ENCODE results near the gene STN1. TPM values are rescaled to one million over a fixed set of nuclear protein-coding genes. Genes with fewer than 3 reads are reported as not detected.

Gene STN1
- total RNA-seq, 1 donor from 2014 or later, result 23.6 TPM

- peaks cover 55% of the 10 kb centered on the region for H3K27me3 Mint-ChIP-seq
- H3K36me3 Mint-ChIP-seq (ENCODE audit: low read depth), result peaks cover 1% of the 10 kb centered on the region
- no peak overlapping the region for H3K27ac Mint-ChIP-seq
- peaks cover 9% of the 10 kb centered on the region for H3K4me1 Mint-ChIP-seq
- no peak overlapping the region for H3K4me3 Mint-ChIP-seq
- no peaks in the 10 kb centered on the region for H3K9me3 Mint-ChIP-seq
- intact Hi-C loops (cut with micrococcal nuclease), result loop anchor here (5.0 kb wide), 1 partner anchor 101 kb away; no protein-coding TSS in a partner anchor
- no peak for DNase-seq
Observed at GRCh38 chr10:103858360-103858759, 59.6 kb downstream of the STN1 start.

- intact Hi-C loops (cut with micrococcal nuclease), result loop anchor here (5.0 kb wide), 1 partner anchor 99 kb away; no protein-coding TSS in a partner anchor
- H3K4me3 Mint-ChIP-seq, result no peak overlapping the region
- H3K27me3 Mint-ChIP-seq, result peaks cover 68% of the 10 kb centered on the region
- DNase-seq, result no peak
- no peaks in the 10 kb centered on the region for H3K9me3 Mint-ChIP-seq
- no peak overlapping the region for H3K27ac Mint-ChIP-seq
- peaks cover 11% of the 10 kb centered on the region for H3K4me1 Mint-ChIP-seq
- H3K36me3 Mint-ChIP-seq (ENCODE audit: low read depth), result peaks cover 1% of the 10 kb centered on the region
Observed at GRCh38 chr10:103856797-103857170, 61.2 kb downstream of the STN1 start.

GRCh38 chr10:103855852-103856796 lies 61.9 kb downstream of the STN1 start:
- peaks cover 11% of the 10 kb centered on the region for H3K4me1 Mint-ChIP-seq
- no peaks in the 10 kb centered on the region for H3K9me3 Mint-ChIP-seq
- no peak overlapping the region for H3K27ac Mint-ChIP-seq
- peak overlapping the region; percentile 13 for H3K4me3 Mint-ChIP-seq
- intact Hi-C loops (cut with micrococcal nuclease), result loop anchor here (5.0 kb wide), 1 partner anchor 99 kb away; no protein-coding TSS in a partner anchor
- H3K27me3 Mint-ChIP-seq, result peaks cover 72% of the 10 kb centered on the region
- peaks cover 1% of the 10 kb centered on the region for H3K36me3 Mint-ChIP-seq (ENCODE audit: low read depth)
- no peak for DNase-seq

- Mint-ChIP-seq H3K27ac (no peak within 1 kb of the TSS), H3K36me3 (ENCODE audit: low read depth) (peaks cover 1% of the 10 kb centered on the region), H3K9me3 (no peaks in the 10 kb centered on the region), H3K27me3 (peaks cover 73% of the 10 kb centered on the region), H3K4me1 (peaks cover 11% of the 10 kb centered on the region), H3K4me3 (peak within 1 kb of the TSS; percentile 86)
- intact Hi-C loops (cut with micrococcal nuclease), result loop anchor here (5.0 kb wide), 1 partner anchor 98 kb away; no protein-coding TSS in a partner anchor
- peak; percentile 79 for DNase-seq
Observed at GRCh38 chr10:103855424-103855823, 62.6 kb downstream of the STN1 start, which contains the start of gene SH3PXD2A. Gene SH3PXD2A, minus strand, starts transcription at chr10:103855576. Its CDS starts 310 bp downstream, at chr10:103855266.

- intact Hi-C loops (cut with micrococcal nuclease), result loop anchor here (5.0 kb wide), 1 partner anchor 98 kb away; no protein-coding TSS in a partner anchor
- H3K27ac Mint-ChIP-seq, result no peak overlapping the region
- peaks cover 11% of the 10 kb centered on the region for H3K4me1 Mint-ChIP-seq
- H3K4me3 Mint-ChIP-seq, result peak overlapping the region; percentile 86
- H3K27me3 Mint-ChIP-seq, result peaks cover 76% of the 10 kb centered on the region
- H3K36me3 Mint-ChIP-seq (ENCODE audit: low read depth), result peaks cover 1% of the 10 kb centered on the region
- peak; percentile 64 for DNase-seq
- H3K9me3 Mint-ChIP-seq, result no peaks in the 10 kb centered on the region
Observed at GRCh38 chr10:103854686-103855391, 63.1 kb downstream of the STN1 start.

- peaks cover 11% of the 10 kb centered on the region for H3K4me1 Mint-ChIP-seq
- no peak overlapping the region for H3K27ac Mint-ChIP-seq
- H3K36me3 Mint-ChIP-seq (ENCODE audit: low read depth), result peaks cover 1% of the 10 kb centered on the region
- H3K27me3 Mint-ChIP-seq, result peaks cover 80% of the 10 kb centered on the region
- peak overlapping the region; percentile 86 for H3K4me3 Mint-ChIP-seq
- H3K9me3 Mint-ChIP-seq, result no peaks in the 10 kb centered on the region
- no peak for DNase-seq
- intact Hi-C loops (cut with micrococcal nuclease), result no loop called here
Observed at GRCh38 chr10:103854265-103854685, 63.7 kb downstream of the STN1 start.

- H3K36me3 Mint-ChIP-seq (ENCODE audit: low read depth), result peaks cover 1% of the 10 kb centered on the region
- intact Hi-C loops (cut with micrococcal nuclease), result no loop called here
- H3K9me3 Mint-ChIP-seq, result no peaks in the 10 kb centered on the region
- peak overlapping the region; percentile 86 for H3K4me3 Mint-ChIP-seq
- peaks cover 11% of the 10 kb centered on the region for H3K4me1 Mint-ChIP-seq
- peaks cover 77% of the 10 kb centered on the region for H3K27me3 Mint-ChIP-seq
- H3K27ac Mint-ChIP-seq, result no peak overlapping the region
- no peak for DNase-seq
Observed at GRCh38 chr10:103853428-103854264, 64.3 kb downstream of the STN1 start.

- H3K4me1 Mint-ChIP-seq, result peaks cover 13% of the 10 kb centered on the region
- H3K27me3 Mint-ChIP-seq, result peaks cover 78% of the 10 kb centered on the region
- H3K36me3 Mint-ChIP-seq (ENCODE audit: low read depth), result peaks cover 1% of the 10 kb centered on the region
- intact Hi-C loops (cut with micrococcal nuclease), result no loop called here
- no peak overlapping the region for H3K27ac Mint-ChIP-seq
- H3K4me3 Mint-ChIP-seq, result no peak overlapping the region
- H3K9me3 Mint-ChIP-seq, result no peaks in the 10 kb centered on the region
- DNase-seq, result no peak
Observed at GRCh38 chr10:103852856-103853255, 65.1 kb downstream of the STN1 start.

- H3K4me3 Mint-ChIP-seq, result no peak overlapping the region
- no peaks in the 10 kb centered on the region for H3K9me3 Mint-ChIP-seq
- H3K27ac Mint-ChIP-seq, result no peak overlapping the region
- intact Hi-C loops (cut with micrococcal nuclease), result no loop called here
- peaks cover 1% of the 10 kb centered on the region for H3K36me3 Mint-ChIP-seq (ENCODE audit: low read depth)
- H3K4me1 Mint-ChIP-seq, result peaks cover 13% of the 10 kb centered on the region
- peaks cover 72% of the 10 kb centered on the region for H3K27me3 Mint-ChIP-seq
- no peak for DNase-seq
Observed at GRCh38 chr10:103852189-103852711, 65.7 kb downstream of the STN1 start.

- Mint-ChIP-seq H3K27me3 (peaks cover 62% of the 10 kb centered on the region), H3K27ac (no peak overlapping the region), H3K4me3 (no peak overlapping the region), H3K36me3 (ENCODE audit: low read depth) (peaks cover 1% of the 10 kb centered on the region), H3K9me3 (no peaks in the 10 kb centered on the region), H3K4me1 (peaks cover 20% of the 10 kb centered on the region)
- no peak for DNase-seq
- intact Hi-C loops (cut with micrococcal nuclease), result no loop called here
Observed at GRCh38 chr10:103851261-103851660, 66.7 kb downstream of the STN1 start.

GRCh38 chr10:103850572-103850895 lies 67.5 kb downstream of the STN1 start:
- no peak for DNase-seq
- intact Hi-C loops (cut with micrococcal nuclease), result no loop called here
- H3K4me3 Mint-ChIP-seq, result no peak overlapping the region
- peaks cover 57% of the 10 kb centered on the region for H3K27me3 Mint-ChIP-seq
- H3K36me3 Mint-ChIP-seq (ENCODE audit: low read depth), result peaks cover 1% of the 10 kb centered on the region
- no peak overlapping the region for H3K27ac Mint-ChIP-seq
- peaks cover 25% of the 10 kb centered on the region for H3K4me1 Mint-ChIP-seq
- no peaks in the 10 kb centered on the region for H3K9me3 Mint-ChIP-seq

GRCh38 chr10:103849880-103850571 lies 68.0 kb downstream of the STN1 start:
- intact Hi-C loops (cut with micrococcal nuclease), result no loop called here
- no peak for DNase-seq
- no peak overlapping the region for H3K4me3 Mint-ChIP-seq
- peaks cover 27% of the 10 kb centered on the region for H3K4me1 Mint-ChIP-seq
- H3K27me3 Mint-ChIP-seq, result peaks cover 57% of the 10 kb centered on the region
- no peak overlapping the region for H3K27ac Mint-ChIP-seq
- no peaks in the 10 kb centered on the region for H3K9me3 Mint-ChIP-seq
- H3K36me3 Mint-ChIP-seq (ENCODE audit: low read depth), result peaks cover 1% of the 10 kb centered on the region

Data from activated CD4-positive, alpha-beta T cell treated with anti-CD3 and anti-CD28 coated beads, Interleukin-2, amount 10 ng/mL, durations not matched to agents 24 days and 14 days (primary cell).